SK-N-MC (cell line): ENCODE data around the gene MYEOV.

ENCODE experiments used
- EZH2 ChIP-seq: fragments of 200-600 bp; sonication (generic); IDR thresholded peaks from one replicate; pipeline ENCODE4 v1.6.1; 2017; ENCODE audit warnings: antibody characterized with exemption
- FOXP2 ChIP-seq: optimal IDR thresholded peaks from 2 replicates; pipeline ENCODE3; 2011; ENCODE audit warnings: mild to moderate bottlenecking, moderate library complexity; ENCODE audit not compliant: insufficient read depth; ENCODE audit errors: extremely low read length, control extremely low read depth
- POLR2AphosphoS5 ChIP-seq: IDR thresholded peaks from 2 replicates; pipeline ENCODE4 v1.6.1; 2012; ENCODE audit warnings: mild to moderate bottlenecking, low read depth, low read length, borderline replicate concordance

DNA sequence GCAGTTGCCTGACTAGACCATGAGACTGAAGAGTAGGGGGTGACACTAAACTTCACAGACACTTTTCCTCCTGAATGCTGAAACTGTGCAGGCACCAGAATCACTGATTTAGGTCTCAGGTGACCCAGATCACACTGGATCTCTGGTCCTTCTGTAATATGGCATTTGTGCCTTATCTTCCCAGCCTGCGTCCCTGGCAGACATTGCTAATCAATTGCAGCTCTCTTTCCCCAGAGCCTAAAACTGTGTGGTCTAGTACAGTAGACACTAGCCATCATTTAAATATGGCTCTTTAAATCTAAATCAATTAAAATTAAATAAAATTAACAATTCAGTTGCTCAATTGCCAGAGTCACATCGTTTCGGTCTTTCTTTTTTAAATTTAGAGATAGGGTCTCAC is 17.8 kb upstream of the MYEOV start:
- no peak for TF ChIP-seq EZH2
- TF ChIP-seq POLR2AphosphoS5 = no peak
- no peak for TF ChIP-seq FOXP2
